ENCODE data around the gene RANBP3L. TPM values are rescaled to one million over a fixed set of nuclear protein-coding genes. Genes with fewer than 3 reads are reported as not detected.

The RANBP3L gene
- total and polyA plus RNA-seq, 10 of the 15 experiments (the other 5 are each of a cell fraction or from before 2014, with no cell fraction given): 0.02 to 0.29 (median 0.06) TPM; not detected in 4

DNA sequence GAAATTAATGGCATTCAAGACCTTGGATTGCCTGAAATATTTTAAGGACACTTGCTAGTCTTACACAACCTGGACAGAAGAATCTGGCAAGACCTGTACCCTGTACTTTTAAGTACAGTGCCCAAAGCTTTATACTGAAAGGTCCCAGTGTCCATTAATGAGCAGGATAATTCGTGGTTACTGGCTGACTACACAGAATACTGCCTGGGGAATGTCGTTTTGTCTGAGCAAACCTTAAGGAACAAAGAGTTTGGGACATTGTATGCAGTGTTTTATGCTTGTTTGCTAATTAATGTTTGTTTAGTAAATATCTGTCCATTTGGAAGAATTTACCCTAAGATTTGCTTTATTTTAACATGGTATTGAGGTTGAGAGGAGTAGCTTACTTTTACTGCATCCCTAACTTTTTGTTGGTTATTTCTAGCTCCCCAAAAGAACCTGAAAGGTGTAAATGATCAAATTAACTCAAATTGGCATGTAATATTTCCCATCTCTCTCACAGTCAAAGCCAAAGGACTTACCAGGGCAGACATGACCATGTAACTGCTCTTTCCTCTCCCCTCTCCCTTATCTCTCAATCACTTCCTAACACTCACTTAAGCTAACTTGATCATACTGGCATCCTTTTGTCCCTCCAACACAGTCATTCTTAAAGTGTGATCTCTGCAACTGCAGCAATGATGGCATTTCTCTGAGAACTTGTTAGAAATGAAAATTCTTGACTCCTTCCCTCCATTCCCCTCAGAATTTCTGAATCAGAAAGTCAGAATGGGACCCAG, 15.7 kb downstream of the RANBP3L start (continued):
- no peak for TF ChIP-seq SKIL (IDR thresholded peaks at IDR 0.05; ENCODE audit: low read depth, poor library complexity, severe bottlenecking)
- TF ChIP-seq EED (IDR thresholded peaks at IDR 0.05; ENCODE audit: low read depth): no peak
- no peak for TF ChIP-seq ZBTB33 (IDR thresholded peaks at IDR 0.05)
- no peak for TF ChIP-seq NR2C2 (IDR thresholded peaks at IDR 0.05; ENCODE audit: borderline replicate concordance, control insufficient read depth, insufficient read length, low read depth)
- TF ChIP-seq FOXK2 (IDR thresholded peaks at IDR 0.05): no peak
- TF ChIP-seq, protein P1, sequence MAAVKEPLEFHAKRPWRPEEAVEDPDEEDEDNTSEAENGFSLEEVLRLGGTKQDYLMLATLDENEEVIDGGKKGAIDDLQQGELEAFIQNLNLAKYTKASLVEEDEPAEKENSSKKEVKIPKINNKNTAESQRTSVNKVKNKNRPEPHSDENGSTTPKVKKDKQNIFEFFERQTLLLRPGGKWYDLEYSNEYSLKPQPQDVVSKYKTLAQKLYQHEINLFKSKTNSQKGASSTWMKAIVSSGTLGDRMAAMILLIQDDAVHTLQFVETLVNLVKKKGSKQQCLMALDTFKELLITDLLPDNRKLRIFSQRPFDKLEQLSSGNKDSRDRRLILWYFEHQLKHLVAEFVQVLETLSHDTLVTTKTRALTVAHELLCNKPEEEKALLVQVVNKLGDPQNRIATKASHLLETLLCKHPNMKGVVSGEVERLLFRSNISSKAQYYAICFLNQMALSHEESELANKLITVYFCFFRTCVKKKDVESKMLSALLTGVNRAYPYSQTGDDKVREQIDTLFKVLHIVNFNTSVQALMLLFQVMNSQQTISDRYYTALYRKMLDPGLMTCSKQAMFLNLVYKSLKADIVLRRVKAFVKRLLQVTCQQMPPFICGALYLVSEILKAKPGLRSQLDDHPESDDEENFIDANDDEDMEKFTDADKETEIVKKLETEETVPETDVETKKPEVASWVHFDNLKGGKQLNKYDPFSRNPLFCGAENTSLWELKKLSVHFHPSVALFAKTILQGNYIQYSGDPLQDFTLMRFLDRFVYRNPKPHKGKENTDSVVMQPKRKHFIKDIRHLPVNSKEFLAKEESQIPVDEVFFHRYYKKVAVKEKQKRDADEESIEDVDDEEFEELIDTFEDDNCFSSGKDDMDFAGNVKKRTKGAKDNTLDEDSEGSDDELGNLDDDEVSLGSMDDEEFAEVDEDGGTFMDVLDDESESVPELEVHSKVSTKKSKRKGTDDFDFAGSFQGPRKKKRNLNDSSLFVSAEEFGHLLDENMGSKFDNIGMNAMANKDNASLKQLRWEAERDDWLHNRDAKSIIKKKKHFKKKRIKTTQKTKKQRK (IDR thresholded peaks at IDR 0.05; ENCODE audit: low read depth, low read length): no peak
- TF ChIP-seq ZNF622 (IDR thresholded peaks at IDR 0.05): no peak
